OCI-LY3 (cell line): ENCODE measurements around the gene PDIK1L.

Experiments used
- H2AFZ ChIP-seq: fragments of 200-600, 300-600 bp; shearing (Covaris generic); 2 replicates; pipeline ENCODE4 v1.6.0; 2014; ENCODE audit warnings: antibody characterized with exemption, low read depth, low read length
- H3K27ac ChIP-seq: fragments of 200-600, 300-600 bp; sonication (generic); 2 replicates; pipeline ENCODE4 v1.5.1; 2014; ENCODE audit warnings: mild to moderate bottlenecking, low read length, moderate library complexity, mixed read lengths
- H3K27me3 ChIP-seq: fragments of 200-600, 300-600 bp; sonication (generic); 2 replicates; pipeline ENCODE4 v1.6.1; 2014; ENCODE audit warnings: low read depth, low read length, mixed read lengths
- H3K36me3 ChIP-seq: fragments of 200-600, 300-600 bp; sonication (generic); replicated peaks from 2 replicates; pipeline ENCODE3; 2014; ENCODE audit warnings: low read depth, low read length, mixed read lengths
- H3K4me1 ChIP-seq: fragments of 300-600, 200-600 bp; sonication (generic); 2 replicates; pipeline ENCODE4 v1.6.1; 2014; ENCODE audit warnings: low read length, mixed read lengths
- H3K4me2 ChIP-seq: fragments of 200-600, 300-600 bp; sonication (generic); 2 replicates; pipeline ENCODE4 v1.6.1; 2014; ENCODE audit warnings: low read length, mixed read lengths
- H3K4me3 ChIP-seq: fragments of 300-600, 200-600 bp; sonication (generic); 2 replicates; pipeline ENCODE4 v1.5.1; 2014; ENCODE audit warnings: antibody characterized with exemption, mild to moderate bottlenecking, low read length, moderate library complexity
- H3K79me2 ChIP-seq: fragments of 300-600, 200-600 bp; shearing (Covaris generic); 2 replicates; pipeline ENCODE4 v1.6.1; 2014; ENCODE audit warnings: mild to moderate bottlenecking, low read length, mixed read lengths
- H3K9ac ChIP-seq: fragments of 300-600, 200-600 bp; shearing (Covaris generic); 2 replicates; pipeline ENCODE4 v1.6.0; 2014; ENCODE audit warnings: mild to moderate bottlenecking, low read length, moderate library complexity
- H3K9me3 ChIP-seq: fragments of 200-600, 300-600 bp; shearing (Covaris generic); 2 replicates; pipeline ENCODE4 v1.6.1; 2014; ENCODE audit warnings: low read length, mixed read lengths; ENCODE audit not compliant: insufficient read depth
- H4K20me1 ChIP-seq: fragments of 200-600, 300-600 bp; sonication (generic); 2 replicates; pipeline ENCODE4 v1.6.1; 2016; ENCODE audit warnings: low read length, mixed read lengths; ENCODE audit not compliant: insufficient read depth
- CTCF ChIP-seq: fragments of 200-600, 300-600 bp; sonication (generic); IDR thresholded peaks from 2 replicates; pipeline ENCODE4 v1.5.1; 2014; ENCODE audit warnings: antibody characterized with exemption, low read length, low read depth
- EZH2phosphoT487 ChIP-seq: fragments of 200-600 bp; shearing (Covaris generic); IDR thresholded peaks from 2 replicates; pipeline ENCODE4 v1.6.1; 2018; ENCODE audit warnings: antibody characterized with exemption, mixed run types, low read depth

Gene PDIK1L

GRCh38 chr1:26079178-26079563 is 32.5 kb upstream of the PDIK1L start:
- 0 out of 2 replicates have a peak, but pooled peaks cover 5% of the 10 kb centered on the region for H3K27me3 ChIP-seq
- no peaks in the 10 kb centered on the region for H3K79me2 ChIP-seq
- H3K9me3 ChIP-seq = no peaks in the 10 kb centered on the region
- H3K4me1 ChIP-seq = no peaks in the 10 kb centered on the region
- no peaks in the 10 kb centered on the region for H3K36me3 ChIP-seq
- no peak overlapping the region for H2AFZ ChIP-seq
- no peak for TF ChIP-seq CTCF
- no peak for TF ChIP-seq EZH2phosphoT487
- H3K4me2 ChIP-seq = no peak overlapping the region
- no peak overlapping the region for H3K4me3 ChIP-seq
- no peak overlapping the region for H3K9ac ChIP-seq
- no peak overlapping the region for H3K27ac ChIP-seq
- no peaks in the 10 kb centered on the region for H4K20me1 ChIP-seq

- TF ChIP-seq CTCF (no peak), EZH2phosphoT487 (no peak)
- Histone ChIP-seq H3K79me2 (no peaks in the 10 kb centered on the region), H2AFZ (no peak overlapping the region), H3K4me2 (no peak overlapping the region), H3K27ac (no peak overlapping the region), H4K20me1 (no peaks in the 10 kb centered on the region), H3K27me3 (0 out of 2 replicates have a peak, but pooled peaks cover 5% of the 10 kb centered on the region), H3K36me3 (no peaks in the 10 kb centered on the region), H3K4me1 (no peaks in the 10 kb centered on the region), H3K4me3 (no peak overlapping the region), H3K9ac (no peak overlapping the region), H3K9me3 (no peaks in the 10 kb centered on the region)
Observed at GRCh38 chr1:26079960-26080814, 31.4 kb upstream of the PDIK1L start.

GRCh38 chr1:26081267-26082019 is 30.2 kb upstream of the PDIK1L start:
- H3K79me2 ChIP-seq = no peaks in the 10 kb centered on the region
- no peak overlapping the region for H3K27ac ChIP-seq
- no peak overlapping the region for H2AFZ ChIP-seq
- H3K36me3 ChIP-seq = no peaks in the 10 kb centered on the region
- no peak overlapping the region for H3K4me2 ChIP-seq
- TF ChIP-seq EZH2phosphoT487 (no peak), CTCF (no peak)
- no peaks in the 10 kb centered on the region for H3K4me1 ChIP-seq
- H4K20me1 ChIP-seq = no peaks in the 10 kb centered on the region
- no peak overlapping the region for H3K4me3 ChIP-seq
- H3K27me3 ChIP-seq = 0 out of 2 replicates have a peak, but pooled peaks cover 5% of the 10 kb centered on the region
- H3K9ac ChIP-seq = no peak overlapping the region
- no peaks in the 10 kb centered on the region for H3K9me3 ChIP-seq

GRCh38 chr1:26082020-26082350 is 29.6 kb upstream of the PDIK1L start:
- Histone ChIP-seq H4K20me1 (no peaks in the 10 kb centered on the region), H3K4me2 (no peak overlapping the region), H3K27ac (no peak overlapping the region)

More at GRCh38 chr1:26082020-26082350, 29.6 kb upstream of the PDIK1L start:
- H3K9me3 ChIP-seq = no peaks in the 10 kb centered on the region
- H3K4me1 ChIP-seq = no peaks in the 10 kb centered on the region
- TF ChIP-seq EZH2phosphoT487 (no peak), CTCF (no peak)
- H3K9ac ChIP-seq = no peak overlapping the region
- H3K79me2 ChIP-seq = no peaks in the 10 kb centered on the region
- H3K36me3 ChIP-seq = no peaks in the 10 kb centered on the region
- H3K4me3 ChIP-seq = no peak overlapping the region
- 0 out of 2 replicates have a peak, but pooled peaks cover 5% of the 10 kb centered on the region for H3K27me3 ChIP-seq
- H2AFZ ChIP-seq = no peak overlapping the region
